D721Med (cell line): ENCODE results near the gene PRMT7.

Experiments
- DNase-seq: peaks from one replicate; pipeline ENCODE4 v3.0.0; 2011; ENCODE audit warnings: low spot score; ENCODE audit not compliant: insufficient read length
- FAIRE-seq: peaks from 2 replicates; lab custom pipeline; 2011; peaks lifted over from hg19 to GRCh38; lab: Jason Lieb, UNC
- TF ChIP-seq, protein P1 (sequence below): IDR thresholded peaks from 2 replicates; pipeline ENCODE4 v1.5.1; 2012; ENCODE audit warnings: mild to moderate bottlenecking, control low read depth; ENCODE audit not compliant: insufficient read depth; ENCODE audit errors: missing control alignments

Gene PRMT7, protein sequence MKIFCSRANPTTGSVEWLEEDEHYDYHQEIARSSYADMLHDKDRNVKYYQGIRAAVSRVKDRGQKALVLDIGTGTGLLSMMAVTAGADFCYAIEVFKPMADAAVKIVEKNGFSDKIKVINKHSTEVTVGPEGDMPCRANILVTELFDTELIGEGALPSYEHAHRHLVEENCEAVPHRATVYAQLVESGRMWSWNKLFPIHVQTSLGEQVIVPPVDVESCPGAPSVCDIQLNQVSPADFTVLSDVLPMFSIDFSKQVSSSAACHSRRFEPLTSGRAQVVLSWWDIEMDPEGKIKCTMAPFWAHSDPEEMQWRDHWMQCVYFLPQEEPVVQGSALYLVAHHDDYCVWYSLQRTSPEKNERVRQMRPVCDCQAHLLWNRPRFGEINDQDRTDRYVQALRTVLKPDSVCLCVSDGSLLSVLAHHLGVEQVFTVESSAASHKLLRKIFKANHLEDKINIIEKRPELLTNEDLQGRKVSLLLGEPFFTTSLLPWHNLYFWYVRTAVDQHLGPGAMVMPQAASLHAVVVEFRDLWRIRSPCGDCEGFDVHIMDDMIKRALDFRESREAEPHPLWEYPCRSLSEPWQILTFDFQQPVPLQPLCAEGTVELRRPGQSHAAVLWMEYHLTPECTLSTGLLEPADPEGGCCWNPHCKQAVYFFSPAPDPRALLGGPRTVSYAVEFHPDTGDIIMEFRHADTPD

GRCh38 chr16:68310774-68311511 is at the start of gene PRMT7, which contains the start of gene SLC7A6OS:
Gene PRMT7, plus strand, starts transcription at chr16:68311019. Its CDS starts 4,961 bp downstream, at chr16:68315980.
Gene SLC7A6OS, minus strand, starts transcription at chr16:68310946. Its CDS starts 20 bp downstream, at chr16:68310926.
- FAIRE-seq (no peak), DNase-seq (peak; percentile 69)
- TF ChIP-seq, protein P1, sequence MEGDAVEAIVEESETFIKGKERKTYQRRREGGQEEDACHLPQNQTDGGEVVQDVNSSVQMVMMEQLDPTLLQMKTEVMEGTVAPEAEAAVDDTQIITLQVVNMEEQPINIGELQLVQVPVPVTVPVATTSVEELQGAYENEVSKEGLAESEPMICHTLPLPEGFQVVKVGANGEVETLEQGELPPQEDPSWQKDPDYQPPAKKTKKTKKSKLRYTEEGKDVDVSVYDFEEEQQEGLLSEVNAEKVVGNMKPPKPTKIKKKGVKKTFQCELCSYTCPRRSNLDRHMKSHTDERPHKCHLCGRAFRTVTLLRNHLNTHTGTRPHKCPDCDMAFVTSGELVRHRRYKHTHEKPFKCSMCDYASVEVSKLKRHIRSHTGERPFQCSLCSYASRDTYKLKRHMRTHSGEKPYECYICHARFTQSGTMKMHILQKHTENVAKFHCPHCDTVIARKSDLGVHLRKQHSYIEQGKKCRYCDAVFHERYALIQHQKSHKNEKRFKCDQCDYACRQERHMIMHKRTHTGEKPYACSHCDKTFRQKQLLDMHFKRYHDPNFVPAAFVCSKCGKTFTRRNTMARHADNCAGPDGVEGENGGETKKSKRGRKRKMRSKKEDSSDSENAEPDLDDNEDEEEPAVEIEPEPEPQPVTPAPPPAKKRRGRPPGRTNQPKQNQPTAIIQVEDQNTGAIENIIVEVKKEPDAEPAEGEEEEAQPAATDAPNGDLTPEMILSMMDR, result no peak

DNA sequence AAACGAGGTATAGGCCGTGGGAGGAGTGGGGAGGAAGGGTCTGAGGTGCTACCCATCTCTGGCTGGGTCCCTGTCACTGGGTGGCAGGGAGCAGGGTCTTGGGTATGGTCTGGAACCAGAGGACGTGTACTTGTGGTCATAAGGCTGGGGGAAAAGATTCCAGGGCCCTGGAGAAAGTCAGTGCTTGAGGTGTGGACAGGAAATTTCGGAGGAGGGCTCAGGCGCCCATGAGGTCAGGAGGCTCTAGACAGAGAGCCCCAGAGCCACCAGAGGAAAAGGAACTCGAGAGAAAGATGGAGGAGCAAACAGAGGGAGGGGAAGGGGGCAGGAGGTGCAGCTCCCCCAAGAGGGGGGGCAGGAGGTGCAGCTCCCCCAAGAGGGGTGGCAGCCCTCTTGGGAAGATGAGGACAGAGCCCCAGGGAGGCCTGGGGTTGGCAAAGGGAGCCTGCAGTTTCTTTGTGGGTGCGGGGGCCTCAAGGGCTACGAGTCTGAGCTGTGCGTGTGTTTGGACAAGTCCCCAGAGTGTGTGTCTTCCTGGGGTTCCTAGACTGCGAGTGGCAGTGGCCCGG is 47.2 kb upstream of the PRMT7 start:
- DNase-seq (no peak), FAIRE-seq (no peak)
- TF ChIP-seq, protein P1, result no peak

- DNase-seq (no peak), FAIRE-seq (no peak)
- TF ChIP-seq, protein P1, result peak; percentile 52
Measured at GRCh38 chr16:68264128-68265077, 46.4 kb upstream of the PRMT7 start, which contains the start of gene SLC7A6. Gene SLC7A6, plus strand, starts transcription at chr16:68264526. Its CDS starts 10,201 bp downstream, at chr16:68274727.

GRCh38 chr16:68265078-68265920 is 45.5 kb upstream of the PRMT7 start:
- no peak for DNase-seq

GRCh38 chr16:68267612-68268405 is 43.0 kb upstream of the PRMT7 start:
- FAIRE-seq (no peak), DNase-seq (no peak)
- TF ChIP-seq, protein P1, result no peak

More at GRCh38 chr16:68265078-68265920, 45.5 kb upstream of the PRMT7 start:
- TF ChIP-seq, protein P1, result no peak
- no peak for FAIRE-seq
